ENCODE results near the gene TCF3.

Gene TCF3

DNA sequence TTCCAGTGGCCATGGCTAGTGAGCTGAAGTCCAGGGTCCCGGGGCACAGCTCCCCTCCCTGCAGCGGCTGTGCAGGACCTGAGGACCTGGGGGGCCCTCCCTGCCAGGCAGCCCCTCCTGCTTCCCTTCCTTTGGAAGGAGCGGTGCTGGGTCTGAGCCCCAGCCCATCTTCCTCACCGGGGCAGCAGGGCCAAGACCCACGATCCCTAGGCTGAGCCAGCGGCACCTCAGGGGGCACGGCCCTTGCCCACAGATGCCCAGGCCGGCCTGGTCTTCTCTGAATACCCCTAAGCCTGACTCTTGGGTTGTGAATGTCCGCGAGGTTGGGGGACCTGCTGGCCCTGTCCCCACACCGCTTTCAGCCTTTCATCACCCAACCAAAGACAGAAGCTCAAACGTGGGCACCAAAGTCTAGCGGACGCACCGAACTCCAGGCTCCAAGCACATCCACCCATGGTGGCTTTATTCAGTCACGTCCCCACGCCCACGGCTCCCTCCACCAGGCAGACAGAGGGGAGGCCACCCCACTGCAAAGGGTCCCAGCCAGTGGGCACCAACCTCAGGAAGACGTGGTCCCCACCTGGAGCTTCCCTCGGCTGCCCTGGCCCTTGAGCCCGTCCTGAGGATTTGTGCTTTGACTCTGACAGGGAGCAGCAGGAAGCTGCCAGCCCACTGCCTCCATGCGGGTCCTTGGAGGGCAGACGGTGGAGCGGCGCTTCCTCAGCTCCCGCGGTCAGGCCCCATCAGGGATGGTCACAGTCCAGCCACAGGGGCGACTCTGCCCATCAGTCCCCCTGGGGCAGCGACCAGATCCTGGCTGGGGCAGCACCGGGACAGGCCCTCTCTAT lies 75.9 kb downstream of the TCF3 start:
- DNase-seq = no peak
- WGBS = 93% methylated on average over 30 of the region's 30 CpGs

DNA sequence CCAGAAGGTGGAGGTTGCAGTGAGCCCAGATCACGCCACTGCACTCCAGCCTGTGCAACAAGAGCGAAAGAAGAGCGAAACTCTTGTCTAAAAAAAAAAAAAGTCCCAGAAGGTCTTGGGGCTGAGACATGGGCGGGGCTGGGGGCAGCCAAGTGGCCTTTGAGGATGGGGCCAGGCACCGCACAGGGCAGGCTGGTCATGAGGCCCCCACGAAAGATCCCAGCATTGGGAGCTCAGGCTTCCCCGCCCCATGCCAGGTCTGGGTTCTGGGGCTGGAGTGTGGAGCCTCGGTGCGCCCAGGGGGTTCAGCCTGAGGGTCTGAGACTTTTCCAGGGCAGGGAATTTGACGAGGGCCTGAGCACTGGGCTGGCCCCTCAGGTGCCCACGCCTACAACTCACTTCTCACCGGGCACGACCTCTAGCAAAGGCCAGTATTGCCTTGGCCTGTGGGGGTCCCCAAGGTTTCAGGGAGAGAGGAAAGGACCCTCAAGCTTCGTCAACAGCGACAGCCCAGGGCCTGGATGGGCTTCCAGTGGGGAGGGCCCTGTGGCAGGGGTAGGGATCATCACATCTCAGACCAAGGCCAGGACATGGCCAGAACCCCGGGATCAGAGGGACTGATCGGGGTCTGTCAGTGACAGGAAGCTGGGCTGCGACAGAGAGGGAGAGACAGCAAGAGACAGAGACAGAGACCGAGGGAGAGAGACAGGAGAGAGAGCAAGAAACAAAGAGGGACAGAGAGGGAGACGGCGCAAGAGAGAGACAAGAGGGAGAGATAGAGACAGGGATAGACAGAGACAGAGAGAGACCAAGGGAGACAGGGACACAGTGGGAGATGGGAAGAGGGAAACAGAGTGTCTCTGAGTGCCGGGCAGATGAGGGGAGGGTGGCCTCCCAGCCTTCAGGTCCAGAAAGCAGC lies 76.8 kb downstream of the TCF3 start:
- no peaks in the 10 kb centered on the region for H3K4me1 ChIP-seq (ENCODE audit: control insufficient read depth, insufficient read depth, low read depth, low read length)
- no peak overlapping the region for H2BK12ac ChIP-seq (ENCODE audit: low read length in 2 of 2)
- no peak overlapping the region for H3K14ac ChIP-seq (ENCODE audit: low read length in 2 of 2)
- no peak overlapping the region for H3K23ac ChIP-seq (ENCODE audit: low read length in 2 of 2)
- H3K79me1 ChIP-seq (replicated peaks; ENCODE audit: low read length, poor library complexity, severe bottlenecking) = peaks cover 15% of the 10 kb centered on the region
- no peaks in the 10 kb centered on the region for H3K27me3 ChIP-seq (ENCODE audit: control insufficient read depth in 1 of 2, insufficient read depth in 1 of 2, low read length in 2 of 2)
- WGBS = 93% methylated on average over 22 of the region's 22 CpGs
- no peaks in the 10 kb centered on the region for H3K9me3 ChIP-seq (ENCODE audit: control insufficient read depth, low read length)
- H2BK5ac ChIP-seq (ENCODE audit: low read depth, low read length, poor library complexity, severe bottlenecking) = no peak overlapping the region
- H3K4me3 ChIP-seq (ENCODE audit: insufficient read depth in 1 of 2, low read depth in 1 of 2, low read length in 2 of 2) = no peak overlapping the region
- no peak overlapping the region for H3K9ac ChIP-seq (ENCODE audit: low read length)
- no peak overlapping the region for H3K4ac ChIP-seq (ENCODE audit: low read depth in 1 of 2, low read length in 2 of 2)
- no peak overlapping the region for H4K91ac ChIP-seq (ENCODE audit: low read length)
- no peak overlapping the region for H2AFZ ChIP-seq (ENCODE audit: low read depth, low read length)
- H3K18ac ChIP-seq (ENCODE audit: low read depth in 1 of 2, low read length in 2 of 2) = no peak overlapping the region
- no peak overlapping the region for H2BK120ac ChIP-seq (ENCODE audit: low read depth, low read length)
- H4K8ac ChIP-seq (ENCODE audit: low read length) = no peak overlapping the region
- H3K36me3 ChIP-seq (ENCODE audit: control insufficient read depth in 1 of 2, insufficient read depth in 2 of 2, low read depth in 1 of 2, low read length in 2 of 2) = peaks cover 33 to 59% of the 10 kb centered on the region in 2 experiments
- no peak overlapping the region for H2AK5ac ChIP-seq (ENCODE audit: low read length, severe bottlenecking)
- no peak overlapping the region for H3K27ac ChIP-seq (ENCODE audit: low read length, poor library complexity, severe bottlenecking)
- no peak overlapping the region for H3K4me2 ChIP-seq (ENCODE audit: low read length, poor library complexity, severe bottlenecking)
- no peak overlapping the region for H2BK15ac ChIP-seq (ENCODE audit: low read depth, poor library complexity, severe bottlenecking)
- no peak for DNase-seq

More for the DNA sequence above, 75.9 kb downstream of the TCF3 start:
- Histone ChIP-seq H4K8ac (ENCODE audit: low read length) (no peak overlapping the region), H2BK12ac (ENCODE audit: low read length in 2 of 2) (no peak overlapping the region), H3K36me3 (ENCODE audit: control insufficient read depth in 1 of 2, insufficient read depth in 2 of 2, low read depth in 1 of 2, low read length in 2 of 2) (peaks cover 42 to 68% of the 10 kb centered on the region in 2 experiments), H2BK120ac (ENCODE audit: low read depth, low read length) (no peak overlapping the region), H3K4me2 (ENCODE audit: low read length, poor library complexity, severe bottlenecking) (no peak overlapping the region), H3K23ac (ENCODE audit: low read length in 2 of 2) (no peak overlapping the region), H2AK5ac (ENCODE audit: low read length, severe bottlenecking) (no peak overlapping the region), H3K27me3 (ENCODE audit: control insufficient read depth in 1 of 2, insufficient read depth in 1 of 2, low read length in 2 of 2) (no peaks in the 10 kb centered on the region), H3K4ac (ENCODE audit: low read depth in 1 of 2, low read length in 2 of 2) (no peak overlapping the region), H3K18ac (ENCODE audit: low read depth in 1 of 2, low read length in 2 of 2) (no peak overlapping the region), H3K14ac (ENCODE audit: low read length in 2 of 2) (no peak overlapping the region), H2AFZ (ENCODE audit: low read depth, low read length) (no peak overlapping the region), H2BK15ac (ENCODE audit: low read depth, poor library complexity, severe bottlenecking) (no peak overlapping the region), H3K27ac (ENCODE audit: low read length, poor library complexity, severe bottlenecking) (no peak overlapping the region), H3K9me3 (ENCODE audit: control insufficient read depth, low read length) (no peaks in the 10 kb centered on the region), H2BK5ac (ENCODE audit: low read depth, low read length, poor library complexity, severe bottlenecking) (no peak overlapping the region), H4K91ac (ENCODE audit: low read length) (no peak overlapping the region), H3K79me1 (replicated peaks; ENCODE audit: low read length, poor library complexity, severe bottlenecking) (peaks cover 24% of the 10 kb centered on the region), H3K4me3 (ENCODE audit: insufficient read depth in 1 of 2, low read depth in 1 of 2, low read length in 2 of 2) (no peak overlapping the region), H3K4me1 (ENCODE audit: control insufficient read depth, insufficient read depth, low read depth, low read length) (no peaks in the 10 kb centered on the region), H3K9ac (ENCODE audit: low read length) (no peak overlapping the region)

DNA sequence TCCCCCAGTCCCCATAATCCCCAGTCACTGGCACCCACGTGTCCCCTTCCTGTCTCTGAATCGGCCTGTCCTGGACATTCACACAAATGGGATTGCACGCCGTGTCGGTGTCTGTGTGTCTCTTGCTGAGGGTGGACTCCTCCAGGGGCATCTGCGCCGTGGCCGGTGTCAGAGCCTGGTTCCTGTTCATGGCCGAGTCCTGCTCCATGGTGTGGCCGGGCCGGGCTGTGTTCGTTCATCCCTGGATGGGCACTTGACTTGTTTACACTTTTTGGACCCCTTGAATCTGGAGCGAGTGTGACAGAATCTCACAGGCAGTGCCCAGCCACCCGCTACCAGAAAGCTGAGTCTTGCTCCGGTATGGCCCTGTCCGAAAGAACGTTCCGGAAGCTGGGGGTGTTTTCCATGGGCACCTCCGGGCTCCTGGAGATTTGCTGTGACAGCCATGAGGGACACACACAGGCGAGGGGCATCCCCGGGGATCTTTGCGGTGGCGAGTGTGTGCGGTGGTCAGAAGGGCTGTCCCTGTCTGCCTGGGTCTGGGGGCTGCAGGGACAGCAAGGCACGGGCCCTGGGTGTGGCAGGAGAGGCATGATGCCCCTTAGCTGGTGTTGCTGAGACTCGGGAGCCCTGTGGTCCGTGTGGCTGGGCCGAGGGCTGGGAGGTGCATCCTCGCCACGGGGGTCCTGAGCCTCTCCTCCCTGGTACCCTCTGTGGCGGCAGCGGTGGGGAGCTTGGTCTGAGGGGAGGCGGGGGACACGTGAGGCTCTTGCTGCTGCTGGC lies 77.9 kb downstream of the TCF3 start:
- H3K79me1 ChIP-seq (replicated peaks; ENCODE audit: low read length, poor library complexity, severe bottlenecking) = peaks cover 12% of the 10 kb centered on the region

More for the DNA sequence above, 77.9 kb downstream of the TCF3 start:
- no peak overlapping the region for H3K14ac ChIP-seq (ENCODE audit: low read length in 2 of 2)
- peaks cover 0 to 4% of the 10 kb centered on the region in 2 experiments for H3K27me3 ChIP-seq (ENCODE audit: control insufficient read depth in 1 of 2, insufficient read depth in 1 of 2, low read length in 2 of 2)
- peaks cover 23 to 50% of the 10 kb centered on the region in 2 experiments for H3K36me3 ChIP-seq (ENCODE audit: control insufficient read depth in 1 of 2, insufficient read depth in 2 of 2, low read depth in 1 of 2, low read length in 2 of 2)
- H2BK5ac ChIP-seq (ENCODE audit: low read depth, low read length, poor library complexity, severe bottlenecking) = no peak overlapping the region
- H3K9ac ChIP-seq (ENCODE audit: low read length) = no peak overlapping the region
- no peak overlapping the region for H3K27ac ChIP-seq (ENCODE audit: low read length, poor library complexity, severe bottlenecking)
- WGBS = 96% methylated on average over 34 of the region's 34 CpGs
- H2BK15ac ChIP-seq (ENCODE audit: low read depth, poor library complexity, severe bottlenecking) = no peak overlapping the region
- no peak for DNase-seq
- H3K4me3 ChIP-seq (ENCODE audit: insufficient read depth in 1 of 2, low read depth in 1 of 2, low read length in 2 of 2) = no peak overlapping the region
- no peak overlapping the region for H3K18ac ChIP-seq (ENCODE audit: low read depth in 1 of 2, low read length in 2 of 2)
- no peak overlapping the region for H2BK120ac ChIP-seq (ENCODE audit: low read depth, low read length)
- peak overlapping the region in 1 of 2 experiments; percentile 73 for H2BK12ac ChIP-seq (ENCODE audit: low read length in 2 of 2)
- H4K8ac ChIP-seq (ENCODE audit: low read length) = no peak overlapping the region
- H3K4me1 ChIP-seq (ENCODE audit: control insufficient read depth, insufficient read depth, low read depth, low read length) = no peaks in the 10 kb centered on the region
- no peak overlapping the region for H4K91ac ChIP-seq (ENCODE audit: low read length)
- no peak overlapping the region for H3K23ac ChIP-seq (ENCODE audit: low read length in 2 of 2)
- no peak overlapping the region for H2AK5ac ChIP-seq (ENCODE audit: low read length, severe bottlenecking)
- H2AFZ ChIP-seq (ENCODE audit: low read depth, low read length) = no peak overlapping the region
- no peaks in the 10 kb centered on the region for H3K9me3 ChIP-seq (ENCODE audit: control insufficient read depth, low read length)
- H3K4ac ChIP-seq (ENCODE audit: low read depth in 1 of 2, low read length in 2 of 2) = no peak overlapping the region
- no peak overlapping the region for H3K4me2 ChIP-seq (ENCODE audit: low read length, poor library complexity, severe bottlenecking)

Data from mesenchymal stem cell (in vitro differentiated cells and primary cell).